Measurements from ENCODE around the gene MAP1A. TPM values are rescaled to one million over a fixed set of nuclear protein-coding genes. Genes with fewer than 3 reads are reported as not detected.

The MAP1A gene
- total and polyA plus RNA-seq, 2 of the 13 experiments (the other 11 are each of a cell fraction or from before 2014, with no cell fraction given): 0.01 to 0.07 TPM

DNA sequence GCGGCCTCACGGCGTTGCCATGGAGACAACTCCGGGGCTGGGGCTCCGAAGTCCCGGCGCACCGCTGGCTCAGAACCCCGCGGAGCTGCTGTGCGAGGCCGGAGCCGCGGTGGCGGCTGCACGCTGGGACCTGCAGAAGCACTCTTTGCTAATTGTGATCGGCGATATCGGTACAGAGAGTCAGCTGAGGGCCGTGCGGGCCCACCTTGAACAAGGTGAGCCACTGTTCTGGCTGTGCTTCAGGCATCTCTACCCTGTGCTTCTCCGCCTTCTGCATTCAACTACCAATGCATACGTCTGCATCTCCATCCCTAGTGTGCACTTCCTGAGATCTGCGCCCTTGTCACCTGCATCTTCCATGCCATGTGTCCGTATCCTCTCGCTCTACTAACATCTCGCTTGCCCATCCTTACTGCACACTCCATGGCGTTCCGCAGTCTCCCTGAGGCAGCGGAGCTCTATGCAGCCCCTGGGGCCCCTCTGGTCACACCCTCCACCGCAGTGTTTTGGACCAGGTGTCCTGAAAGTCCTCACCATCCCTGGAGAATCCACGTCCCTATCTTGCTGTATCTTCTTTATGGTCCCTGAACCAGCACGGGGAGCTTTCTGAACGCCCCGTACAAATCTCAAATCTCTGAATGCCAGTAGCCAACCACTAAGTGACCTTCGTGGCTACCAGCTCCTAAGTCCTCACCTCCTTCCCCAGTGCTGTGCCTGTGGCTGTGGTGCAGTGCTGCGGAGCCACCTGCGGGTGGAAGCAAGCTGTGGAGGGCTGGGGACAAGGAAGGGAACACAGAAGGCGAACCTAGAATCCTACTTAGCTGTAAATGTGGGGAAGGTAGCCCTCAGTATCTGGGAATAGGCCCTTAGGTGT lies 6.2 kb upstream of the MAP1A start (continued):
- TF ChIP-seq, protein P1, sequence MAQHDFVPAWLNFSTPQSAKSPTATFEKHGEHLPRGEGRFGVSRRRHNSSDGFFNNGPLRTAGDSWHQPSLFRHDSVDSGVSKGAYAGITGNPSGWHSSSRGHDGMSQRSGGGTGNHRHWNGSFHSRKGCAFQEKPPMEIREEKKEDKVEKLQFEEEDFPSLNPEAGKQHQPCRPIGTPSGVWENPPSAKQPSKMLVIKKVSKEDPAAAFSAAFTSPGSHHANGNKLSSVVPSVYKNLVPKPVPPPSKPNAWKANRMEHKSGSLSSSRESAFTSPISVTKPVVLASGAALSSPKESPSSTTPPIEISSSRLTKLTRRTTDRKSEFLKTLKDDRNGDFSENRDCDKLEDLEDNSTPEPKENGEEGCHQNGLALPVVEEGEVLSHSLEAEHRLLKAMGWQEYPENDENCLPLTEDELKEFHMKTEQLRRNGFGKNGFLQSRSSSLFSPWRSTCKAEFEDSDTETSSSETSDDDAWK (CRISPR knock-in tag; IDR thresholded peaks at IDR 0.05): no peak
- TF ChIP-seq ZNF83 (CRISPR knock-in tag; IDR thresholded peaks at IDR 0.05; ENCODE audit: borderline replicate concordance): no peak
- no peak for TF ChIP-seq GLI4 (CRISPR knock-in tag; IDR thresholded peaks at IDR 0.05; ENCODE audit: borderline replicate concordance)
- no peak for TF ChIP-seq ARNTL (CRISPR knock-in tag; IDR thresholded peaks at IDR 0.05)
- no peak for TF ChIP-seq KAT7 (CRISPR knock-in tag; IDR thresholded peaks at IDR 0.05; ENCODE audit: borderline replicate concordance)
- TF ChIP-seq CBX2 (IDR thresholded peaks at IDR 0.05; ENCODE audit: low read depth, low read length): no peak
- TF ChIP-seq CBX2 (CRISPR knock-in tag; IDR thresholded peaks at IDR 0.05; ENCODE audit: low read depth): no peak
- no peak for TF ChIP-seq SNAI1 (CRISPR knock-in tag; IDR thresholded peaks at IDR 0.05; ENCODE audit: borderline replicate concordance)
- TF ChIP-seq SP4 (CRISPR knock-in tag; IDR thresholded peaks at IDR 0.05): no peak
- TF ChIP-seq ZNF614 (CRISPR knock-in tag; IDR thresholded peaks at IDR 0.05; ENCODE audit: borderline replicate concordance): no peak
- TF ChIP-seq ZNF354B (CRISPR knock-in tag; IDR thresholded peaks at IDR 0.05): no peak
- no peak for TF ChIP-seq ZNF678 (CRISPR knock-in tag; IDR thresholded peaks at IDR 0.05)
- TF ChIP-seq EP300 (IDR thresholded peaks at IDR 0.05; ENCODE audit: low read depth in 2 of 2, low read length in 2 of 2): no peak
- TF ChIP-seq EP300 (CRISPR knock-in tag; IDR thresholded peaks at IDR 0.05; ENCODE audit: borderline replicate concordance): no peak

All from HepG2 (cell line).